Measurements from ENCODE around the gene COLGALT1. TPM values are rescaled to one million over a fixed set of nuclear protein-coding genes. Genes with fewer than 3 reads are reported as not detected.

COLGALT1 gene
- 0.28 and 1.7 TPM in 2 replicates for polyA plus RNA-seq

GRCh38 chr19:17555480-17555928 lies at the start of gene COLGALT1:
TSS of gene COLGALT1 (plus strand) at chr19:17555649. CDS start at chr19:17555714, 65 bp downstream.

Other genes starting within 250 kb of the COLGALT1 start
- gene MRPL34, start 249.8 kb upstream of the COLGALT1 start, polyA plus RNA-seq, result 58.3 and 88.7 TPM in 2 replicates
- 5.3 and 14.2 TPM in 2 replicates for gene DDA1, start 246.1 kb upstream of the COLGALT1 start, polyA plus RNA-seq
- 1.2 and 2.9 TPM in 2 replicates for gene ANO8, start 220.8 kb upstream of the COLGALT1 start, polyA plus RNA-seq
- gene GTPBP3, start 218.1 kb upstream of the COLGALT1 start, polyA plus RNA-seq, result 0.87 and 6.8 TPM in 2 replicates
- gene PLVAP, start 178.3 kb upstream of the COLGALT1 start, polyA plus RNA-seq, result not detected in 2 replicates
- not detected in 2 replicates for gene CCDC194, start 161.5 kb upstream of the COLGALT1 start, polyA plus RNA-seq
- not detected in 2 replicates for gene BST2, start 150.0 kb upstream of the COLGALT1 start, polyA plus RNA-seq
- gene MVB12A, start 135.6 kb upstream of the COLGALT1 start, polyA plus RNA-seq, result 1.2 and 4.1 TPM in 2 replicates
- gene TMEM221, start 107.0 kb upstream of the COLGALT1 start, polyA plus RNA-seq, result not detected in 2 replicates
- not detected in 2 replicates for gene NXNL1, start 94.7 kb upstream of the COLGALT1 start, polyA plus RNA-seq
- 1.5 and 2.3 TPM in 2 replicates for gene SLC27A1, start 85.1 kb upstream of the COLGALT1 start, polyA plus RNA-seq
- gene PGLS, start 44.0 kb upstream of the COLGALT1 start, polyA plus RNA-seq, result 3.9 and 4.0 TPM in 2 replicates
- 3.8 and 6.4 TPM in 2 replicates for gene UNC13A, start 132.7 kb downstream of the COLGALT1 start, polyA plus RNA-seq
- gene MAP1S, start 163.8 kb downstream of the COLGALT1 start, polyA plus RNA-seq, result 13.4 and 20.0 TPM in 2 replicates
- 0.10 TPM in 1 of 2 replicates, not detected in the other for gene FCHO1, start 195.8 kb downstream of the COLGALT1 start, polyA plus RNA-seq
- gene B3GNT3, start 239.5 kb downstream of the COLGALT1 start, polyA plus RNA-seq, result not detected in 2 replicates

All from Purkinje cell (primary cell).